GM18909 (cell line): ENCODE results near the gene OBSCN.
A peak's percentile ranks its signal among the peaks of the same experiment; 100 is the strongest.
"Not testable (repeated sequence)": the region's sequence is repeated elsewhere in the genome, so short reads cannot be mapped to it uniquely, and the experiment has no call there.

Experiments used
- ATAC-seq: cut with Tn5 transposase; IDR thresholded peaks from one replicate; pipeline ENCODE4 v1.9.1; 2021; ENCODE audit warnings: mild to moderate bottlenecking; ENCODE audit not compliant: unreplicated experiment, poor library complexity

The OBSCN gene

GRCh38 chr1:228210712-228211530, 3.1 kb downstream of the OBSCN start:
- no peak for ATAC-seq

GRCh38 chr1:228211531-228212414, 3.9 kb downstream of the OBSCN start:
- no peak for ATAC-seq

GRCh38 chr1:228212415-228212965, 4.6 kb downstream of the OBSCN start:
- ATAC-seq, result no peak

- peak; percentile 93 for ATAC-seq
These were observed 5.4 kb downstream of the OBSCN start for GRCh38 chr1:228212966-228213844.

- ATAC-seq, result no peak
These were observed 6.3 kb downstream of the OBSCN start for GRCh38 chr1:228213917-228214808.

GRCh38 chr1:228214921-228215662, 7.2 kb downstream of the OBSCN start:
- ATAC-seq, result no peak

GRCh38 chr1:228215663-228216116, 7.8 kb downstream of the OBSCN start:
- no peak for ATAC-seq

GRCh38 chr1:228216371-228217320, 8.8 kb downstream of the OBSCN start:
- no peak for ATAC-seq

GRCh38 chr1:228217551-228218344, 9.9 kb downstream of the OBSCN start:
- no peak for ATAC-seq

- no peak for ATAC-seq
These were observed 10.8 kb downstream of the OBSCN start for GRCh38 chr1:228218513-228219244.

GRCh38 chr1:228219245-228219961, 11.6 kb downstream of the OBSCN start:
- ATAC-seq, result no peak

GRCh38 chr1:228219962-228220780, 12.3 kb downstream of the OBSCN start:
- no peak for ATAC-seq

GRCh38 chr1:228221097-228221496, 13.3 kb downstream of the OBSCN start:
- ATAC-seq, result not testable (repeated sequence)

GRCh38 chr1:228222548-228222947, 14.7 kb downstream of the OBSCN start:
- no peak for ATAC-seq
